Right ventricle myocardium inferior (tissue), 1 donor: ENCODE measurements around the gene THAP6. TPM values are rescaled to one million over a fixed set of nuclear protein-coding genes. Genes with fewer than 3 reads are reported as not detected.
"Not testable (repeated sequence)": the region's sequence is repeated elsewhere in the genome, so short reads cannot be mapped to it uniquely, and the experiment has no call there.

Source experiments
- ATAC-seq: fragments of 200-7000 bp; cut with Tn5 transposase; one replicate; pipeline ENCODE4 v1.9.1; 2020; ENCODE audit warnings: mild to moderate bottlenecking, moderate library complexity
- DNase-seq: peaks from one replicate; pipeline ENCODE4 v3.0.0; 2021; ENCODE audit errors: missing footprints
- intact Hi-C: fragments of 100-400 bp; cut with DNase I; formaldehyde crosslinking; loops from one replicate; pipeline ENCODE4 v1.11.0; 2022
- total RNA-seq: library from RNA; stranded (reverse); fragmentation: NEBNext Ultra II Directional; extraction: Animal tissue kit (Norgen Biotek cat#: 25700); gene quantifications from one replicate; pipeline ENCODE4 v1.2.1, GENCODE V29; 2021
- donor health status: DM: no; HTN: yes; CAD: no; lungs with severe emphysema.

THAP6 gene
- total RNA-seq, 1 donor from 2014 or later = 20.8 TPM

DNA sequence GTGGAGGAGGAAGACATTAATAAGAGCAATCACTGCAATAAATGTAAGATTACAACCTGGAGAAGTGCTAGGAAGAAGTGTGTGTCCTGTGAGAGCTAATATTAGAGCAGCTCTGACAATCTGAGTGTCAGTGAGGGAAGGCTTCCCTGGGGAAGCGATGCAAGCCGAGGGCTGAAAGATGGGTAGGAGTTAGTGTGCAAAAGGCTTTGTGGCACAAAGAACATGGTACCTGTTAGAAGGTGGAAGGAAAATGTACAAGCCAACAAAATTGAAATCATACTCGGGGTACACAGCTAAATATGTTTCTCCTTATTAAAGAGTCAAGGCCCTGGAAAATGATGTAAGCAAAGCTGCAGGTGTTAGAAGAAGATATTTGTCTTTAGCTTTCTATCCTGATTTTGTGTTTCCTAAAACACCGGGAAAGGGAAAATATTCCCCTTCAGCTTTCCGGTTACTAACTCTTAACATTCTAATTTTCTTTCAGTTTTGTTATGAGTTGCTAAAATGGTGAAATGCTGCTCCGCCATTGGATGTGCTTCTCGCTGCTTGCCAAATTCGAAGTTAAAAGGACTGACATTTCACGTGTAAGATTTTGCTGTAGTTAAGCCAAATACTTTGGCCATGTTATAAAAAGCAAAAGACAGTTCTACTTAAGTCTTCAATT is 808 bp downstream of the THAP6 start:
- ATAC-seq (peak; percentile 2), DNase-seq (no peak)
- intact Hi-C loops = loop anchor here (5.0 kb wide), 1 partner anchor 157 kb away; the partner anchor contains the start of gene G3BP2

DNA sequence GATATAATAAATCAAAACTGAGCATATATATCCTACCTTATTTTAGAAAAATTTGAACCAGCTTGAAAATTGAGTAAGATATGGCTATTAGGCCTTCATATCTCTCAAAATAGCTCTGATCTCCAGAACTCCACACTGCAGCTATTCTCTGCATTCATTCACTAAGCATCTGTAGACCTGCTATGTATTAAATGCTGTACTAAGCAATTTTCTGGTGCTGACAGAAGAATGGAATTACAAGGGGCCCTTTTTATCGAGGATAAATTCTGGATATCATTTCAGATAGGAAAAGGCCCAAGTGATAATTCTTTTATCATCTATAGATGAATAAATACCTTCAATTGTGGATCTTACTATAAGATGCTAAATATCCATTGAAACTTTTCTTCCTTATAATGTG is 1.9 kb downstream of the THAP6 start:
- ATAC-seq = no peak
- intact Hi-C loops = no loop called here
- DNase-seq = no peak

DNA sequence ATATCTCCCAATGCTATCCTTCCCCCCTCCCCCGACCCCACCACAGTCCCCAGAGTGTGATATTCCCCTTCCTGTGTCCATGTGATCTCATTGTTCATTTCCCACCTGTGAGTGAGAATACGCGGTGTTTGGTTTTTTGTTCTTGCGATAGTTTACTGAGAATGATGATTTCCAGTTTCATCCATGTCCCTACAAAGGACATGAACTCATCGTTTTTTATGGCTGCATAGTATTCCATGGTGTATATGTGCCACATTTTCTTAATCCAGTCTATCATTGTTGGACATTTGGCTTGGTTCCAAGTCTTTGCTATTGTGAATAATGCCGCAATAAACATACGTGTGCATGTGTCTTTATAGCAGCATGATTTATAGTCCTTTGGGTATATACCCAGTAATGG is 5.2 kb downstream of the THAP6 start:
- intact Hi-C loops, ATAC-seq, DNase-seq: not testable (repeated sequence)

DNA sequence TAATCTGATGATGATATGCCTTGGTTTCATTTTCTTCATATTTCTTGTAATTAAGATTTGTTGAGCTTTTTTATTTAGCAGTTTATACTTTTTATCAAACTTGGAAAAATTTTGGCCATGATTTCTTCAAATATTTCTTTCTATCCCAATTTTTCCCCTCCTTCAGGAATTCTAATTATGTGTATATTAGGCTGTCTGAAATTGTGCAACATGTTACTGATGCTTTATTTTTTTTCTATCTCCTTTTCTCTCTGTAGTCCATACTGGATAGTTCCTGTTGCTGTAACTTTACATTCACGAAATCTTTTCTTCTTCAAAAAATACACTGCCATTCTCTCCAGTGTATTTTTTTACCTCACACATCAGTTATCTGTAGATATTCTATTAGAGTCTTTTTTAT is 10.8 kb downstream of the THAP6 start:
- DNase-seq (no peak), ATAC-seq (no peak)
- intact Hi-C loops = no loop called here

DNA sequence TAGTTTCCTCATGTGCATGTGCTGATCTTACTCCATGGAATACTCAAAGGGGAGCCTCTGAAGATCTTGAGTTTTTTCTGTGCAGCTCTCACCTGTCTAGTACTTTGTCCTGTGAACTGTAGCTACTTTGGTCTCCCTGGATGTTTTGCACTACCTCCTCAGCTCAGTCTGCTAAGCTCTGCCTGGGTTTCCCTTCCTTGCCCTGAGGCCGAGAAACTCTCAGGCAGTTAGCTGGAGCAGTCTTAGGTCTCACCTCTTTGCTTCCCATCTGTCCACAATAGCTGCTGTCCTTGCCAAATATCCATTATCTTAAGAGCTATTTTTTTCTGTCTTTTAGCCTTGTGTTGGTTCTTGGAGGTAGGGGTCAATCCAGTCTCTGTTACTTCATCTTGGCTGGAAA is 11.6 kb downstream of the THAP6 start:
- no peak for DNase-seq
- intact Hi-C loops = no loop called here
- ATAC-seq = no peak

DNA sequence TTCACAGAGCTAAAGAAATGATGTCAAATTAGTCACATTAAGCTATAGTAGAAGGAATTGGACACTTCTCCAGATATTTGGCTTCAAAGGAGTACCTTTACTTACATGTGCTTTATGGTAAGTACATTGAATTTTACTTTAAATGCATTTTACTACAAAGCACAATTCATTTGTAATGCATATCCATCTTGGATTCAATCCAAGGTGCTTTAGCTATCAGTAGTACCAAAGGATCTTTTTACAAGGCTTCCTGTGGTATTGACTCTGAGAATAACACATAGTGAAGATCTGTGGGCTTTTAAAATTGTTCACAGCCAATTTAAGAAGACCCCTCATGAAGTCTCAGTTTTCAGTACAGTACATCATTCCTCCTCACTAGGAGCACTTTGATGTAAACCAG is 13.2 kb downstream of the THAP6 start:
- DNase-seq (no peak), ATAC-seq (no peak)
- intact Hi-C loops = no loop called here

DNA sequence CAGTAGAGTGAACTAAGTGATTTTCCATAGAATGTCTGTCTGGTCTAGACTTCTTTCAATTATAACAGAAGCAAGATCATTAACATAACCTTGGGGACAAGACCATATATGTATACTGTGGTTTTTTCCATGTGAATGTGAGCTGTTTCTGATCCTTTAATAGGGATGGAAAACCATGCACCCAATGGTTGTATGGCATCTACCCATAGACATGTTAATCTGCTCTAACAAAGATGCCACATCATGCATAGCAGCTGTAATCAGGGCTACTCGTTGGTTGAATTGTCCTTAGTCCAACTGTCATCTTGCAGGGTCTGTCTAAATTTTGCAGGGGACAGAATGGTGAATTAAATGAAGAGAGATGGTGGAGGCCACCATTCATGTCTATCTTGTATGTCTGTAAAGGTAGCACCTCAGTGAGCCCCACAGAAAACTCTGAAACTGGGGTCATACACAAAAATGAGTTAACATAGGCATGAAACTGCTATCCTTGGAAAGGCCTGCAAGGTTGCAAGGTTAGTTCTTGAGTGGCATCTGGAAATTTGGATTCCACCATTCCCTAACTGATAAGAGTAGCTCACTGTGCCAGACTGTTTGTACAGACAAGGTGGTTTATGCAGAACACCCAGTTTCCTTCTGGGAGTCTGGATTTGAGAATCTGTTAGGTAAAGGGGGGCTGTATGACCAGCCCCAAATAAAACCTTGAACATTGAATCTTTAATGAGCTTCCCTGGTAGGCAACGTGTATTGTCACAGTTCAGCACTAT is 16.5 kb downstream of the THAP6 start:
- intact Hi-C loops = no loop called here
- DNase-seq (no peak), ATAC-seq (peak; percentile 60)

DNA sequence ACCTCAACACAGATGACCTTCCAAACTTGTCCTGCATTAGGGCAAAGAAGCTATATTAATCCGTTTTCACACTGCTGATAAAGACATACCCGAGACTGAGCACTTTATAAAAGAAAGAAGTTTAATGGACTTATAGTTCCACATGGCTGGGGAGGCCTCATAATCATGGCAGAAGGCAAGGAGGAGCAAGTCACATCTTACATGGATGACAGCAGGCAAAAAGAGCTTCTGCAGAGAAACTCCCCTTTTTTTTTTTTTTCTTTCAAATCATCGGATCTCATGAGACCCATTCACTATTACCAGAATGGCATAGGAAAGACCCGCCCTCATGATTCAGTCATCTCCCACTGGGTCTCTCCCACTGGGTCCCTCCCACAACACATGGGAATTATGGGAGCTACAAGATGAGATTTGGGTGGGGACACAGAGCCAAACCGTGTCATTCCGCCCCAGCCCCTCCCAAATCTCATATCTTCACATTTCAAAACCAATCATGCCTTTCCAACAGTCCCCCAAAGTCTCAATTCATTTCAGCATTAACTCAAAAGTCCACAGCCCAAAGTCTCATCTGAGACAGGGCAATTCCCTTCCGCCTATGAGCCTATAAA is 17.4 kb downstream of the THAP6 start:
- intact Hi-C loops, DNase-seq, ATAC-seq: not testable (repeated sequence)

DNA sequence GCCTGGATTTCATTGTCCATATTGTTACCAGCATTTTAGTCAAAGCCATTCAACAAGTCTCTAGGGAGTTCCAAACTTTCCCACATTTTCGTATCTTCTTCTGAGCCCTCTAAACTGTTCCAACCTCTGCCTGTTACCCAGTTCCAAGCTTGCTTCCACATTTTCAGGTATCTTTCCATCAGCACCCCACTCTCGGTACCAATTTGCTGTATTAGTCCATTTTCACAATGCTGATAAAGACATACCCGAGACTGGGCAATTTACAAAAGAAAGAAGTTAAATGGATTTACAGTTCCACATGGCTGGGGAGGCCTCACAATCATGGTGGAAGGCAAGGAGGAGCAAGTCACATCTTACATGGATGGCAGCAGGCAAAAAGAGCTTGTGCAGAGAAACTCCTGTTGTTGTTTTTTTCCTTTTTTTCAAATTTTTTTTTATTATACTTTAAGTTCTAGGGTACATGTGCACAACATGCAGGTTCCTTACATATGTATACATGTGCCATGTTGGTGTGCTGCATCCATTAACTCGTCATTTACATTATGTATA is 19.1 kb downstream of the THAP6 start:
- intact Hi-C loops, DNase-seq, ATAC-seq: not testable (repeated sequence)

DNA sequence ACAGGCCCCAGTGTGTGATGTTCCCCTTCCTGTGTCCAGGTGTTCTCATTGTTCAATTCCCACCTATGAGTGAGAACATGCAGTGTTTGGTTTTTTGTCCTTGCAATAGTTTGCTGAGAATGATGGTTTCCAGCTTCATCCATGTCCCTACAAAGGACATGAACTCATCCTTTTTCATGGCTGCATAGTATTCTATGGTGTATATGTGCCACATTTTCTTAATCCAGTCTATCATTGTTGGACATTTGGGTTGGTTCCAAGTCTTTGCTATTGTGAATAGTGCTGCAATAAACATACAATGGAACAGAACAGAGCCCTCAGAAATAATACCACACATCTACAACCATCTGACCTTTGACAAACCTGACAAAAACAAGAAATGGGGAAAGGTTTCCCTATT is 19.7 kb downstream of the THAP6 start:
- DNase-seq, ATAC-seq, intact Hi-C loops: not testable (repeated sequence)

DNA sequence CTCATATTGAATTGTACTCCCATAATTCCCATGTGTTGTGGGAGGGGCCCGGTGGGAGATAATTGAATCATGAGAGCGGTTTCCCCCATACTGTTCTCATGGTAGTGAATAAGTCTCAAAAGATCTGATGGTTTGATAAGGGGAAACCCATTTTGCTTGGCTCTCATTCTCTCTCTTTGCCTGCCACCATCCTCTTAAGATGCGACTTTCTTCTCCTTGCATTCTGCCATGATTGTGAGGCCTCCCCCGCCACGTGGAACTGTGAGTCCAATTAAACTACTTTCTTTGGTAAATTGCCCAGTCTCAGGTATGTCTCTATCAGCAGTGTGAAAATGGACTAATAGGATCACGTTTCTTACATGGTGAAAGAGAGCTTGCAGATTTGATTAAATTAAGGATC is 23.0 kb downstream of the THAP6 start:
- intact Hi-C loops, DNase-seq, ATAC-seq: not testable (repeated sequence)

DNA sequence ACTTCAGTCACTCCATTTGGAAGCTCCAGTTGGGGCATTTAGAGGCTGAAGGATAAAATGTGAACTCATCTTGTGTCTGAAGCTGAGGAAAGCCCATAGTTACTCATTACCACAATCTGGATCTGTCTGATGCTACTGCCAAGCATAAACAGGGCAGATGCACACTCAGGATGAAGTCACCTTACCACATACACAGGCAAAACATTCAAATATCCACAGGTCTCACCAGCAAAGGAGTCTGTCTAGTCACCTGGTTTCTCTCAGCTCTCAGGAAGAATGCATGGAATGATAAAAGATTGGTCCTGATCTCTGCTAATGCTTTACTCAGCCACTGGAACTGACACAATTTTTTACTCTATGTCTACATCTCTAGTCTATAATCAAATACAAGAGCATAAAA is 28.6 kb downstream of the THAP6 start:
- ATAC-seq = no peak
- no peak for DNase-seq
- intact Hi-C loops = no loop called here

DNA sequence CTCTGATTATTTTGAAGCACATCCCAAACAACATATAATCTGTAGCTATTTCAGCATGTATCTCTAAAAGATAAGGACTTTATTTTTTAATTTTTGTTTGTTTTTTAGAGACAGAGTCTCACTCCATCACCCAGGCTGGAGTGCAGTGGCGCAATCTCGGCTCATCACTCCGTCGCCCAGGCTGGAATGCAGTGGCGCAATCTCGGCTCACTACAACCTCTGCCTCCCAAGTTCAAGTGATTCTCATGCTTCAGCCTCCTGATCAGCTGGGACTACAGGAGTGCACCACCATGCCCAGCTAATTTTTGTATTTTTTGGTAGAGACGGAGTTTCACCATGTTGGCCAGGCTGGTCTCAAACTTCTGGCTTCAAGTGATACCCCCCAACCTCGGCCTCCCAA is 29.9 kb downstream of the THAP6 start:
- intact Hi-C loops, ATAC-seq, DNase-seq: not testable (repeated sequence)

DNA sequence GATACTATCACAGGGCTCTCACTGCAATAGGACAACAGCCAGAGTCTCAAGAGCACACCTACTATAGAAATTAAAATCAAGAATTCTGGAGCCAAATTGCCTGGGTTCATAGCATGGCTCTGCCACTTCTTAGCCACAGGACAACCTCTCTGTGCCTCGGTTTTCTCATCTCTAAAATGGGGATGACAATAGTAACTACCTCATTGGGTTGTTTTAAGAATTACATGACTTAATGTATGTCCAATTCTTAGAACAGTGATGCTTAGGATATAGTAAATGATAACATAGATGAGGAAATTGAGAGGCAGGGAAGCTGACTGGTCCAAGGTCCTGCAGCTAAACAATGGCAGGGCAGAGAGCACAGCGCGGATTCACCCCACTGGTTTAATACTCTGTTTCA is 30.6 kb downstream of the THAP6 start:
- ATAC-seq (no peak), DNase-seq (no peak)
- intact Hi-C loops = no loop called here

DNA sequence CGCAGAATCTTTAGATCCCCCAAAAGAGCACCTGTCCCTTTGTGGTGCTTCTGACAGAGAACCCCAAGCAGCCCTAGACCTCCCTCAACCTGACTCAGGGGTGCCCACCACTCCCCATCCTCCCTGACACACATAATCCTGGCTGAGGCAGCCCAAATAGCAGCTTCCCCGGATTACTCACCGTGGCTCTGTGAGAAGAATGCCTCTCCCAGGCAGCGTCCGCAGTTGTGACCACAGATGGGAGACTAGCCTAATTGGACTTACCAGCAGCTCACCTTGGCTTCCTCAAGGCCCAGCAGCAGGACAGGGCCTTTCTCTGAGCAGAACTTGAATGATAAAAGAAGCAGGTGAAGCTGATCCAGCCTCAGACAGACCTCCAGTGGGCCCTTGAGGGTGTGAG is 31.3 kb downstream of the THAP6 start:
- no peak for DNase-seq
- no peak for ATAC-seq
- intact Hi-C loops = no loop called here

DNA sequence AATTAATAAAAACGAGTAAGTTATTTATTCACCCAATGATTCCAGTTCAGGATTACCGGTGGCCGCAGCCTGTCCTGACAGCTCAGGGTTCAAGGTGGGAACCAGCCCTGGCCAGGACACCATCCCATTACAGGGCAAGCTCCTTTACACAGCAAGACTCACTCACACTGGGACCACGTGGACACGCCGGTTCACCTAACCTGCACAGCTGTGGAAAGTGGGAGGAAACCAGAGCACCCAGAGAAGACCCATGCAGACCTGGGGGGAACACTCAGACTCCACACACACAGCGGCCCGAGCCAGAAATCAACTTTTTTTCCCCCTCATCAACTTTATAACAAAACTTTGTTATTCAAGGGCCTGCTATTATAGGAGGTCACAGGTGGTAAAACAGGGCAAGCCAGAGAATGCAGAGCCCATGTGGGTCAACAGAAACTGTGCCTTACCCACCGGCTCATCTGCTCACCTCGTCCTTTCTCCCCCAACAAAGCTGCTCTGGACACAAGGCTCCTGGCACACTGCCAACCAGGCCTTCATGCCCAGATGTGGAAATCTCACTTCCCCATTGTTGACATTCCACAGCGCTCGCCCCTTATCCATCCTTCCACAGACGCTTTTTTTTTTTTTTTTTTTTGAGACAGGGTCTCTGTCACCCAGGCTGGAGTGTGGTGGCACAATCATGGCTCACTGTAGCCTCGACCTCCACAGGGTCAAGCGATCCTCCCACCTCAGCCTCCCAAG is 33.5 kb downstream of the THAP6 start:
- ATAC-seq (no peak), DNase-seq (peak; percentile 79)
- intact Hi-C loops = no loop called here

DNA sequence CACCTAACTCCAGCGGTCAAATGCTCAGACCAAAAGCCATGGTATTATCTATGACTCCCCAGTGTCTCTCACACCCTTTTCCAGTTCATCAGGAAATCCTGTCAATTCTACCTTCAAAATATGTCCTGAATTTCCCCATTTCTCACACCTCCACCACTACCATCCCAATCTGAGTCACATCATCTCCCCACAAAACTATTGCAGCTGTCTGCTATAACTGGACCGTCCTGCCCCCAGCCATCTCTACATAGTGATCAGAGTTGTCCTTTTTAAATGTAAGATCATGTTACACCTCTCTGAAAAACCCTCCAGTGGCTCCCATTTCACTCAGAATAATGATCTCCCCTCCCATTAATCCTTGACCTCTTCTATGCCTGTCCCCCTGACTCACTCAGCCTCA is 34.7 kb downstream of the THAP6 start:
- intact Hi-C loops = no loop called here
- DNase-seq (no peak), ATAC-seq (no peak)

DNA sequence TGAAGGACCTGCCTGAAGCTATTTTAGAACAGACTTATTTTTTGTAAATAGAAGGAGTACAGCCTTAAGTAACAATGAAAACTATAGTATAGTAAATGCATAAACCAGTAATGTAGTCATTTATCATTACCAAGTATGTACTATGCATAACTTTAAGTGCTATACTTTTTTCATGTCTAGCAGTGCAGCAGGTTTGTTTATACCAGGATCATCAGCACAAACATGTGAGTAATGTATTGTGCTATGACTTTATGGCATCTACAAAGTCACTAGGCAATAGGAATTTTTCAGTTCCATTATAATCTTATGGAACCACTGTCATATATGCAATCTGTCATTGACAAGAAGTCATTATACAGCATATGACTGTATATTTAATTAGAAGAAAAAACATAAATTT is 38.2 kb downstream of the THAP6 start:
- ATAC-seq = no peak
- intact Hi-C loops = no loop called here

More for the DNA sequence above, 38.2 kb downstream of the THAP6 start:
- no peak for DNase-seq
